Heart left ventricle (tissue), 16 donors: Measurements from ENCODE around the gene SMIM31. TPM values are rescaled to one million over a fixed set of nuclear protein-coding genes. Genes with fewer than 3 reads are reported as not detected.
A peak's percentile ranks its signal among the peaks of the same experiment; 100 is the strongest.

Source experiments
- ATAC-seq, 4 donors: fragments of 200-7000 bp; cut with Tn5 transposase; one replicate each; pipeline ENCODE4 v1.9.1; 2020 to 2022; ENCODE audit warnings: moderate library complexity in 4 of 4, mild to moderate bottlenecking in 3 of 4, moderate number of reproducible peaks in 1 of 4
- DNase-seq, 5 donors: peaks; one replicate each; pipeline ENCODE4 v3.0.0-alpha.2; 2020
- H3K27ac ChIP-seq, 12 donors: fragments of 200-600 bp; sonication (generic) in 4 of 12; one replicate each; pipeline versions ENCODE4 v1.5.0 to v1.8.0; 2016 to 2022; ENCODE audit warnings: mild to moderate bottlenecking in 2 of 12
- H3K27me3 ChIP-seq, 9 donors: fragments of 200-600 bp; sonication (generic) in 2 of 9; one replicate each; pipeline versions ENCODE4 v1.5.1 to v1.8.0; 2016 to 2022; ENCODE audit warnings: mild to moderate bottlenecking in 3 of 9
- H3K36me3 ChIP-seq, 9 donors: fragments of 200-600 bp; sonication (generic) in 2 of 9; one replicate each; pipeline versions ENCODE4 v1.5.0 to v1.8.0; 2018 to 2022; ENCODE audit warnings: mild to moderate bottlenecking in 2 of 9
- H3K4me1 ChIP-seq, 12 donors: fragments of 200-600 bp; sonication (generic) in 4 of 12; one replicate each; pipeline versions ENCODE4 v1.5.0 to v1.8.0; 2016 to 2022; ENCODE audit warnings: mild to moderate bottlenecking in 3 of 12
- H3K4me3 ChIP-seq, 12 donors: fragments of 200-600 bp; sonication (generic) in 4 of 12; one replicate each; pipeline versions ENCODE4 v1.5.0 to v1.8.0; 2017 to 2022; ENCODE audit warnings: mild to moderate bottlenecking in 9 of 12, moderate library complexity in 4 of 12
- H3K9me3 ChIP-seq, 12 donors: fragments of 200-600 bp; sonication (generic) in 4 of 12; one replicate each; pipeline versions ENCODE4 v1.5.0 to v1.8.0; 2016 to 2022; ENCODE audit warnings: mild to moderate bottlenecking in 1 of 12
- CTCF ChIP-seq, 12 donors: fragments of 200-600 bp; sonication (generic) in 4 of 12; IDR thresholded peaks; one replicate each; pipeline versions ENCODE4 v1.5.0 to v1.8.0; 2018 to 2022; ENCODE audit warnings: antibody characterized with exemption in 12 of 12, mild to moderate bottlenecking in 5 of 12
- POLR2A ChIP-seq, 2 donors: fragments of 450-650 bp; IDR thresholded peaks; one replicate each; pipeline ENCODE4 v1.6.1; 2017; ENCODE audit warnings: antibody characterized with exemption in 2 of 2, mild to moderate bottlenecking in 2 of 2, moderate library complexity in 2 of 2
- WGBS, 4 donors: extraction: QIAGEN DNeasy Blood & Tissue Kit in 2 of 4; methylation state at CpG; one replicate each; pipeline versions ENCODE4 v1.1.5 to v1.1.7; 2013 to 2018; 5-methylcytosine and 5-hydroxymethylcytosine counted together
- intact Hi-C, 10 donors: fragments of 100-400 bp; cut with DNase I; formaldehyde crosslinking; loops; one replicate each; pipeline versions ENCODE4 v1.11.1 to v1.14.2; 2022
- long read RNA-seq, 3 donors: library from polyadenylated mRNA; unstranded; transcript quantifications; one replicate each; pipeline ENCODE4 v2.0.0, GENCODE V29; 2020 to 2021
- polyA plus RNA-seq, 2 donors: library from polyadenylated mRNA; stranded (reverse); fragments of 200-250 nt; gene quantifications; one replicate each; pipeline ENCODE4 v1.2.3, GENCODE V29; 2013
- total RNA-seq, 9 donors: library from RNA; depleted of rRNA in 2 of 9; stranded (reverse); fragments of >200 nt in 2 of 9; fragmentation: NEBNext Ultra II Directional in 3 of 9; extraction: Animal tissue kit (Norgen Biotek cat#: 25700) in 3 of 9; gene quantifications; one replicate each; pipeline versions ENCODE4 v1.1.0 to v1.2.4, GENCODE V29; 2016 to 2023
- donor health status: ischemic (EF 13 %, LVEDD 7.1; RV severe dilation, severe dysfunction).
- donor health status: healthy with polysubstance abuse.
- donor health status: DM: no; HTN: yes; CAD: no.
- donor health status: DM: no; HTN: no; CAD: no.
- donor health status: ischemic (EF 25% LVEDD 6.9; RV normal size, moderate dysfunction).
- donor health status: ischemic (EF 25% LVEDD 5.7; RV mildly dilated, moderate dysfunction).
- donor health status: healthy.
- donor health status: DM: yes; HTN: yes; CAD: no.
- donor health status: ischemic (EF 35%, LVEDD 5.7; RV mildly dilated, moderate dysfunction).
- donor health status: nonischemic (EF 11% LVEDD 7.7; RV severe dilation, severe dysfunction).
- donor health status: DM: yes; HTN: yes; CAD: no.
- donor health status: PGD.
- donor health status: ischemic (EF 29% LVEDD 5.4; RV normal size, mild dysfunction).
- donor health status: nonischemic (EF 23%, LVEDD 6.1; RV moderate dilation, normal function).

Gene SMIM31
- not detected for total RNA-seq
- polyA plus RNA-seq, result not detected
- long read RNA-seq, donor 1, result 0 reads
- long read RNA-seq, donor 2, result 0 reads
- long read RNA-seq, donor 3, result 0 reads

GRCh38 chr4:164753873-164754488, at the start of gene SMIM31:
Gene SMIM31, plus strand, starts transcription at chr4:164754131. Its CDS starts 16,313 bp downstream, at chr4:164770444.
- peaks cover 0 to under 1% (median 0%) of the 10 kb centered on the region in 9 donors for H3K27me3 ChIP-seq
- ATAC-seq, result no peak

GRCh38 chr4:164706675-164707074, 47.3 kb upstream of the SMIM31 start:
- no peak overlapping the region for H3K4me3 ChIP-seq
- TF ChIP-seq CTCF (IDR thresholded peaks at IDR 0.05) (no peak), POLR2A (IDR thresholded peaks at IDR 0.05) (no peak)
- no peaks in the 10 kb centered on the region for H3K9me3 ChIP-seq
- intact Hi-C loops, result no loop called here
- 59 to 78% (median 71%) methylated on average over 4 of the region's 4 CpGs for WGBS, 4 donors
- no peaks in the 10 kb centered on the region for H3K36me3 ChIP-seq
- no peak overlapping the region for H3K27ac ChIP-seq
- DNase-seq (no peak), ATAC-seq (no peak)
- no peaks in the 10 kb centered on the region for H3K4me1 ChIP-seq
- H3K27me3 ChIP-seq, result no peaks in the 10 kb centered on the region

More at GRCh38 chr4:164753873-164754488, at the start of gene SMIM31:
- H3K4me1 ChIP-seq, result no peaks in the 10 kb centered on the region
- H3K27ac ChIP-seq, result no peak within 1 kb of the TSS
- intact Hi-C loops, result no loop called here
- H3K36me3 ChIP-seq, result no peaks in the 10 kb centered on the region
- H3K9me3 ChIP-seq, result peaks cover 0 to 17% (median 0%) of the 10 kb centered on the region in 12 donors
- no peak for DNase-seq
- H3K4me3 ChIP-seq, result no peak within 1 kb of the TSS
- 61 to 70% (median 65%) methylated on average over 7 of the region's 7 CpGs for WGBS, 4 donors
- no peak for TF ChIP-seq POLR2A (IDR thresholded peaks at IDR 0.05)
- TF ChIP-seq CTCF (IDR thresholded peaks at IDR 0.05), result no peak

GRCh38 chr4:164716901-164717300, 37.0 kb upstream of the SMIM31 start:
- ATAC-seq, result peak in 1 of 4 donors; percentile 53
- WGBS, 4 donors, result 66 to 82% (median 78%) methylated on average over 3 of the region's 3 CpGs
- no peak for TF ChIP-seq POLR2A (IDR thresholded peaks at IDR 0.05)
- TF ChIP-seq CTCF (IDR thresholded peaks at IDR 0.05), result peak in 1 of 12 donors; percentile 10
- no peaks in the 10 kb centered on the region for H3K36me3 ChIP-seq
- H3K4me1 ChIP-seq, result no peaks in the 10 kb centered on the region
- no peak overlapping the region for H3K27ac ChIP-seq
- H3K9me3 ChIP-seq, result no peaks in the 10 kb centered on the region
- DNase-seq, result no peak
- intact Hi-C loops, result no loop called here
- H3K4me3 ChIP-seq, result no peak overlapping the region
- H3K27me3 ChIP-seq, result no peaks in the 10 kb centered on the region

- H3K36me3 ChIP-seq, result no peaks in the 10 kb centered on the region
- no peaks in the 10 kb centered on the region for H3K4me1 ChIP-seq
- H3K9me3 ChIP-seq, result no peaks in the 10 kb centered on the region
- DNase-seq (no peak), ATAC-seq (no peak)
- H3K4me3 ChIP-seq, result no peak overlapping the region
- no peaks in the 10 kb centered on the region for H3K27me3 ChIP-seq
- 81 to 89% (median 86%) methylated on average over 2 of the region's 2 CpGs for WGBS, 4 donors
- intact Hi-C loops, result no loop called here
- TF ChIP-seq CTCF (IDR thresholded peaks at IDR 0.05) (no peak), POLR2A (IDR thresholded peaks at IDR 0.05) (no peak)
- no peak overlapping the region for H3K27ac ChIP-seq
Measured at GRCh38 chr4:164718827-164719226, 35.1 kb upstream of the SMIM31 start.
